HCT116 (cell line): ENCODE results near the gene TEX22.

Experiments
- ATF3 ChIP-seq: IDR thresholded peaks from 2 replicates; pipeline ENCODE4 v1.6.1; 2012
- CTCF ChIP-seq, 3 experiments: fragments of 200-600 bp in 1 of 3; sonication (generic) in 1 of 3; IDR thresholded peaks in 2 of 3; conservative IDR thresholded peaks in 1 of 3; 2 replicates each; pipeline ENCODE4 v1.5.1; 2012 to 2017; ENCODE audit warnings: low read depth in 2 of 3, low read length in 2 of 3, antibody characterized with exemption in 1 of 3, borderline replicate concordance in 1 of 3, control low read depth in 1 of 3, mild to moderate bottlenecking in 1 of 3, mixed read lengths in 1 of 3, mixed run types in 1 of 3, moderate library complexity in 1 of 3; ENCODE audit not compliant: insufficient read depth in 1 of 3
- EZH2phosphoT487 ChIP-seq: fragments of 200-600 bp; IDR thresholded peaks from 2 replicates; pipeline ENCODE4 v1.6.1; 2018; ENCODE audit warnings: antibody characterized with exemption, borderline replicate concordance
- JUND ChIP-seq: IDR thresholded peaks from 2 replicates; pipeline ENCODE4 v1.6.1; 2012
- POLR2A ChIP-seq: IDR thresholded peaks from 2 replicates; pipeline ENCODE4 v1.7.0; 2011; ENCODE audit warnings: borderline replicate concordance; ENCODE audit not compliant: insufficient read depth, insufficient read length; ENCODE audit errors: extremely low read depth
- POLR2AphosphoS5 ChIP-seq: IDR thresholded peaks from 2 replicates; pipeline ENCODE4 v1.6.1; 2011; ENCODE audit warnings: mild to moderate bottlenecking, low read depth, low read length, moderate library complexity
- REST ChIP-seq: IDR thresholded peaks from 2 replicates; pipeline ENCODE4 v1.6.1; 2012; ENCODE audit warnings: low read depth
- SIN3A ChIP-seq: IDR thresholded peaks from 2 replicates; pipeline ENCODE4 v1.6.1; 2012; ENCODE audit warnings: low read depth
- SP1 ChIP-seq: IDR thresholded peaks from 2 replicates; pipeline ENCODE4 v1.6.1; 2012; ENCODE audit warnings: low read depth
- ZBTB33 ChIP-seq: IDR thresholded peaks from 2 replicates; pipeline ENCODE4 v1.6.1; 2011; ENCODE audit warnings: mild to moderate bottlenecking, low read length, moderate library complexity; ENCODE audit not compliant: insufficient replicate concordance; ENCODE audit errors: extremely low read depth

GRCh38 chr14:105366386-105367074, 31.8 kb upstream of the TEX22 start:
- no peak for TF ChIP-seq SP1
- TF ChIP-seq POLR2A: no peak
- no peak for TF ChIP-seq ATF3
- no peak for TF ChIP-seq SIN3A
- TF ChIP-seq ZBTB33: no peak
- TF ChIP-seq CTCF (IDR thresholded peaks at IDR 0.05 in 2 of 3, conservative IDR thresholded peaks at IDR 0.05 in 1 of 3; ENCODE audit: borderline replicate concordance in 1 of 3, insufficient read depth in 1 of 3, low read depth in 2 of 3, low read length in 2 of 3): no peak
- TF ChIP-seq JUND: no peak
- no peak for TF ChIP-seq POLR2AphosphoS5
- no peak for TF ChIP-seq REST
- no peak for TF ChIP-seq EZH2phosphoT487
